Stimulated activated CD4-positive, alpha-beta T cell treated with anti-CD3 and anti-CD28 coated beads, Interleukin-15, amount 100 ng/mL, for 24 hours (primary cell): Measurements from ENCODE around the gene ZNF737.
A peak's percentile ranks its signal among the peaks of the same experiment; 100 is the strongest.
"Not testable (repeated sequence)": the region's sequence is repeated elsewhere in the genome, so short reads cannot be mapped to it uniquely, and the experiment has no call there.

Experiments used
- DNase-seq: peaks from one replicate; pipeline ENCODE4 v3.0.0-alpha.2; 2020

Gene ZNF737

DNA sequence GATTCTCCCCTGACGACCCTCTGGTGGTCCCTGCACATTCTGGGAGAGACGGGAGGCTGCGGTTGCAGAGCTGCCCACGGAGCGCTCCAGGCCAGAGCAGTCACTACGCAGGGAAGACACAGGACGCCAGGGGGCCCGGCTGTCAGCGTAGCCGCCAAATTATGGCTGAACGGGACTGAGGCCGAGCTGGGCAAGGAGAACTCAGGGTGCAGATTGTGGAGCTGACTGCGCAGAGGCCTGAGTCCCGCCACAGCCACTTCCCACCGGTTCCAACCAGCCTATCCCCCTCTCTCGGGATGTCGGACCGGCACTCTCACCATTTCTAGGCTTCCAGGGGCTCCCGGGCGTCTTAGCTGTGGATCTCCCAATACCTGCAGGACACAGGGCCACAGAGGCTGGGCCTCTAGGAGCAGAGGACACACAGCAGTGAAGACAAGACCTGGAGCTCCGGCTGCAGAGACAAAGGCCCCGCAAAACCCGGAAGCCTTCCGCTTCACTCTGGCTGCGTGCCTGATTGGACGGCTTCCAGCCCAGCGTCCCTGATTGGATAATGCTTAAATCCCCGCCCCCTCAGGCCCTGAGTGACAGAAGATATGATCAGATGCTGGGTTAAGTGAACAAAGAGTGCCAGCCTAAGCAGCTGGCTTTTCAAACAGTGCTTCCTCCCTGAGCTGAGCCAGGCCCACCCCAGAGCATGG, at the start of gene ZNF737:
Gene ZNF737 (minus strand): TSS at position 461 of the 698 bp plus-strand sequence. CDS start 141 bp downstream, at position 320.
- peak; percentile 94 for DNase-seq

DNA sequence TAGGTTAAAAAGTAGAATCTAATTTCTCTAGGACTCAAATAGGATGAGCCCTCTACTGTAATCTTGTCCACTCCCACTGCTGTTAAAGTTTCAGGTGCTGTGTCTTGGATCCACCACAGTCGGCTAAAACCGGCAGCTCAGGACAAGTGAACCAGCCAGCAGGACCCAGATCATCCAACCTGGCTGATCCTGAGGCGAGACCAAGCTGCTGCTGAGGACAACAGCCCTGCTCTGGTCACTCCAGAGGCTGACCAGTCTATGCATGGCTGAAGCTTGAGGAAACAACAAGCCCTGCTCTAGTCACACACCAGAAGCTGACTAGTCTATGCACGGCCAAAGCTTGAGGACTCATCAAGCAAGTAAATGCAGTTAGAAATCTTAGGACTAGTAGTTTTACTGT, 49.4 kb upstream of the ZNF737 start:
- not testable (repeated sequence) for DNase-seq

DNA sequence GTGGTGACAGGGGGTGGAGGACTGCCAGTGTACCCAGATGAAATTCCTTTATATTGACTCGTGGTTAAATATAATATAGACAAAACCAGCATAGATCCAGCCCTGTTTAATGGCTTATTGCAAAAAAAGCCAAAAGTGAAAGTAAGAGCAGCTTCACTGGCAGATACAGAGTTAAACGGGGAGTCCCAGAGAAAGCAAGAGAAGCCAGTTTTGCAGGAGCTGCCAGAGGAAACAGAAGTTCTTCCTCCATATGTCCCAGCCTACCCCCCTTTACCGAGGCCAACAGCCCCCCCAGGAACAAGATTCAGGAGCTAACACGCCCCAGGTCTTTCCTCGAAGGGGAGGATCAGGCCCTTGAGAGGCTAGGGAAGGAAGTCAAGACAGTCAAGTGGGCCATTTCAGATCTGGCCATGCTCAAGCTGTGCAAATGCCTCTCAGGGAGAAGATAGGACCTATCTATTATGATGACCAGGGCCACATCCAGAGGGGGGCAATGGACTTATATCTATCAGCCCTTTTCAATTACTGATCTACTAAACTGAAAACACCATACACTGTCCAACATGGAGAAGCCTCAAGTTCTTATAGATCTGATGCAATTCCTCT, 47.2 kb upstream of the ZNF737 start:
- DNase-seq, result no peak

DNA sequence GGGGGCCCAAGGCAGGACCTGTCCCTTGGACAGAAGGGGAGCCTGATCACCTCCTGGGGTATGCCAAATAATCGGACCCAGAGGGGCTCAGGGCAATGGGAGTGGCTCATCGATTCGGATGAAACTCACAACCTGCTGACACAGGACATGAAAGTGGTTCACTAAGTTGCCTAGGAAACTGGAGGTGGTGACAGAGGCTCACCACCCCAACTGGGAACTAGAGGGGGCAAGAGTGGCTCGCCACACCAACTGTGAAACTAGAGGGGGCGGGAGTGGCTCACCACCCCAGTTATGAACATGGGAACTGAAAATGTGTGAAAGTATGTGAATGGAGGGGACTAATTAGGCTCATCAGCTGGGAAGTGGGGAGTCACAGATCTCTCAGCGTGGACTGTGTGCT, 46.3 kb upstream of the ZNF737 start:
- no peak for DNase-seq

DNA sequence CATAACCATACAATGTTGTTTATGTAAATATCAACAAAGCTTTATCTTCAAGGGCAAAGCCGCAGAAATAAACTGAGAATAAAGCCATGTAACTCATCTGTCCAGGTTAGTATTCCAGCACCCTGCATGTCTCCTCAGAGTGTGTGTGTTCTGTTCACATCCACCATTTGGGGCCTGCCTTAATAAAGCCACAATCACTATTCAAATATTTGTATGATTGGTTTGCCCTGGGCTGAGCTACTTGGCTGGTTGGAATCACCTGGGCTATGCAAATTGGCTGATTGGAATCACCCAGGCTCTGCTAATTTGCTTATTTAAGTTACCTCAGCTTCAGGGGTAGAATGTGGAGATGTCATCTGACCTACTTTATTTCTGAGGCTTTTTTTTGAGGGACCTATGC, 42.4 kb upstream of the ZNF737 start:
- DNase-seq, result no peak

DNA sequence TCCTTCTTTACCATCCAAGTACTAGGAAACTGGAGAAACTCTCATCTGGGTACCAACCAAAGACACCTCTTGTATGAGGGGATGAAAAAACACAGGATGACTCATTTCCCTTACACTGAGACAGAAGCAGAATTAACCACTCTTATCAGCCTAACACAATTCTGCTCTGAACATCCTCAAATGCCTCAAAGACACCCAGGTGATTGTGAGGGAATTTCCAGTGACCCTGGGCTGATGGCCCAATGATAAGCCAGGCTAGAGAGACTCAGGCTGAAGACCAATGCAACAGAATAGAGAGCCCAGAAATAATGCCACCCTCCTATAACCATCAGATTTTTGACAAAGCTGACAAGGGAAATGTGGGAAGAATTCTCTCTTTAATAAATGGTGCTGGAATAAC, 7.0 kb downstream of the ZNF737 start:
- DNase-seq, result no peak

DNA sequence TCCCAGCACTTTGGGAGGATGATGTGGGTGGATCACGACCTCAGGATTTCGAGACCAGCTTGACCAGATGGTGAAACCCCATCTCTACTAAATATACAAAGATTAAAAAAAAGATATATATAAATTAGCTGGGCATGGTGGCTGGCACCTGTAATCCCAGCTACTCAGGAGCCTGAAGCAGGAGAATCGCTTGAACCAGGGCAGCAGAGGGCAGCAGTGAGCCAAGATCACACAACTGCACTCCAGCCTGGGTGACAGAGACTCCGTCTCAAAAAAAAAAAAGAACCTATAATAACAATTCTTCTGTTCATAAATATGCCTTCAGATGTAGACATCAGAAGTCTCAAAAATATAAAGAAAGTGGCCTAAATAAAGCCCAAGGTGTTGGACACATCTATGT, 7.6 kb downstream of the ZNF737 start:
- peak; percentile 17 for DNase-seq

DNA sequence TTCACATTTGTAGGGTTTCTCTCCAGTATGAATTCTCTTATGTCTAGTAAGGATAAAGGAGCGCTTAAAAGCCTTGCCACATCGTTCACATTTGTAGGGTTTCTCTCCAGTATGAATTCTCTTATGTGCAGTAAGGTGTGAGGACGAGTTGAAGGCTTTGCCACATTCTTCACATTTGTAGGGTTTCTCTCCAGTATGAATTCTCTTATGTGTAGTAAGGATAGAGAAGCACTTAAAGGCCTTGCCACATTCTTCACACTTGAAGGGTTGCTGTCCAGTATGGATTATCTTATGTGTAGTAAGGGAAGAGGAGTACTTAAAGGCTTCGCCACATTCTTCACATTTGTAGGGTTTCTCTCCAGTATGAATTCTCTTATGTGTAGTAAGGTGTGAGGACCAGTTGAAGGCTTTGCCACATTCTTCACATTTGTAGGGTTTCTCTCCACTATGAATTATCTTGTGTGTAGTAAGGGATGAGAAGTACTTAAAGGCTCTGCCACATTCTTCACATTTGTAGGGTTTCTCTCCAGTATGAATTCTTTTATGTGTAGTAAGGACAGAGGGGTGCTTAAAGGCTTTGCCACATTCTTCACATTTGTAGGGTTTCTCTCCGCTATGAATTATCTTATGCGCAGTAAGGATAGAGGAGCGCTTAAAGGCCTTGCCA, 20.8 kb downstream of the ZNF737 start:
- not testable (repeated sequence) for DNase-seq

DNA sequence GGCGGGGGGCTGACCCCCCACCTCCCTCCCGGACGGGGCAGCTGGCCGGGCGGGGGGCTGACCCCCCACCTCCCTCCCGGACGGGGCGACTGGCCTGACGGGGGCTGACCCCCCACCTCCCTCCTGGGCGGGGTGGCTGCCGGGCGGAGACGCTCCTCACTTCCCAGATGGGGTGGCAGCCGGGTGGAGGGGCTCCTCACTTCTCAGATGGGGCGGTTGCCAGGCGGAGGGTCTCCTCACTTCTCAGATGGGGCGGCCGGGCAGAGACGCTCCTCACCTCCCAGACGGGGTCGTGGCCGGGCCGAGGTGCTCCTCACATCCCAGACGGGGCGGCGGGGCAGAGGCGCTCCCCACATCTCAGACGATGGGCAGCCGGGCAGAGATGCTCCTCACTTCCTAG, 35.3 kb downstream of the ZNF737 start:
- not testable (repeated sequence) for DNase-seq

DNA sequence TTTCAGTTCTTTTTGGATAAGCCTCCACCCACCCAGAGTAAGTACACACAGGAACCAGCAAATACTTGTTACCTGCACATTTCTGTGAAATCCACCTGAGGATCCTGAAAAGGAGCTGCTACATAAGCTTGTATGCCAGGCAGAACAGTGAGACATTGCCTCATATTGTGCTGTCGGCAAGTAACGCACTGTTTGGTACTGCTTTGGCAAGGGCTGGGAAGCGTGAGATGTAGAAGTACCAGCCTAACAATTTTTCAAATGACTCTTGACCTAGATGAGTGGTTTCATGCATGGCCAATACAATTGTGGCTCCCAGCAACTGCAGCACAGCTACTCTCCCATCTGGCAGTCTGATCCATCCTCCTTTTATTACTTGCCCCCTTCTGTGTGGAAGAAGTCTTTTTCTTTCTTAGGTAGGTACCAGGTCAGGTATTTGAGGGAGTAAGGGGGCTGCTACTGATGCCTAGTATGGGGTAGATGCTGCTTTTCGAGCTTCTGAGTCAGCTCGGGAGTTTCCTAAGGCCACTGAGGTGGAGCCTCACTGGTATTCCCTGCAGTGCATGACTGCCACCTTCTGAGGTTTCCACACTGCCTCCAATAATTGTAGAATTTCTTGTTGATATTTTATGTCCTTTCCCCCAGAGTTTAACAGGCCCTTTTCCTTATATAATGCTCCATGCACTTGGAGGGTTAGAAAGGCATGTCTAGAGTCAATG, 52.2 kb downstream of the ZNF737 start:
- DNase-seq, result no peak

DNA sequence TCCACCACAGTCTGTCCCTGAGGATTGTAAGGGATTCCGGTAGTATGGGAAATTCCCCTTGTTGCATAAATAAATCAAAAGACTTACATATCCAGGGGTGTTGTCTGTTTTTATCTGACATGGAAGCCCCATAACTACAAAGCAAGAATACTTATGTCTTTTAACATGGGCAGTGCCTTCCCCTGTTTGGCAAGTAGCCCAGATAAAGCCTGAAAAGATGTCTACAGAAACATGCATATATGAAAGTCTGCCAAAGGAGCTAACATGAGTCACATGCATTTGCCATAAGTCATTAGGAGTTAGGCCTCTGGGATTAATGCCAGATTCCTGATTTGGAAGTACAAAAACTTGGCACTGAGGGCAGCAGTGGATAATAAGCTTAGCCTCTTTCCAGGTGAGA, 62.1 kb downstream of the ZNF737 start:
- no peak for DNase-seq
